ENCODE data around the gene CABCOCO1. TPM values are rescaled to one million over a fixed set of nuclear protein-coding genes. Genes with fewer than 3 reads are reported as not detected.

Gene CABCOCO1, protein sequence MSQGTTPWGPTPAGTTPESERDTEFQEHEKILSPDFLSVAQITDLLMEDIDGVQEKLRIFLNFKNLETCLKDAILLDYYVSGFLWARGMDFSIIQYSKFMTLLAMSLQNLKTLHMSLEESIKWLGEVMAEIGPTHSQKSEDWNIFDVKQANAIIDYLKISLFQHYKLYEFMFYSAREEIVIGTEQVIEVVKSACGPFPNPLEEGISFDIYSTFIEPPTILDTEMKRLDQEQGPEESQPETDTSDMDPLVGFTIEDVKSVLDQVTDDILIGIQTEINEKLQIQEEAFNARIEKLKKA
- 1 to 10 TPM in 2 of 9 donors, under 1 TPM in 1, not detected in 6; 0.19 to 1.5 (median 1.1) TPM for total RNA-seq
- not detected for polyA plus RNA-seq
- long read RNA-seq, donor 1: 0 reads
- long read RNA-seq, donor 2: 0 reads
- long read RNA-seq, donor 3, partial matches to known transcripts: 0 of 2 reads
- long read RNA-seq, donor 3, other reads (novel, unspliced or antisense): 1 of 2 reads

DNA sequence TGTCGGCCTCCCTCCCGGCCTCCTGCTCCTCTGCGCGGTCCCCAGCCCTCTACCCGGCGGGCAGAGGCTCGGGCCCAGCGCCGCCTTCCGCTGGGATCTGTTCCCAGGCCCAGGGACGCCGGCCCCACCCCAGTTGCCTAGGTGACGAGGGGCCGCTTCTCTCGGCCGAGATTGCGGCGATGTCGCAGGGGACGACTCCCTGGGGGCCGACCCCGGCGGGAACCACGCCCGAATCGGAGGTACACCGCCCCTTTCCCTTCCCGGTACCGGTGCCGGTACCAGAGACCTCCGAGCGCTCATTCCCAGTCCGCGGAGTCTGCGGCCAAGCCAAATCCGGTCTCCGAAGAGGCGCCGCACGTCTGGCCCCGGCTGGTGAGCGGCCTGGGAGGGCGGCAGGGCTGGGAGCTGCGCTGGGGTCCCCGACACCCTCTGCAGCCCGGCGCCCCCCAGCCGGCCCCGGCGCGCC is at the start of gene CABCOCO1:
TSS of gene CABCOCO1 (plus strand) at position 136 of the 466 bp plus-strand sequence. CDS start at position 180, 44 bp downstream.
- DNase-seq (peak; percentile 66 to 81 (median 71)), ATAC-seq (peak; percentile 51 to 99 (median 96))
- no peaks in the 10 kb centered on the region for H3K36me3 ChIP-seq
- H3K27ac ChIP-seq: peak within 1 kb of the TSS in 10 of 12 donors; percentile 40 to 69 (median 50)
- H3K4me3 ChIP-seq: peak within 1 kb of the TSS; percentile 33 to 64 (median 57)
- peaks cover 0 to 7% (median 0%) of the 10 kb centered on the region in 12 donors for H3K4me1 ChIP-seq
- intact Hi-C loops (cut with DNase I): loop anchor here in 1 of 10 donors (2.0 kb wide), 1 partner anchor 74 kb away; no protein-coding TSS in a partner anchor
- peaks cover 0 to 11% (median 0%) of the 10 kb centered on the region in 9 donors for H3K27me3 ChIP-seq
- 2 to 3% (median 2%) methylated on average over 33 to 51 of the region's 51 CpGs for WGBS, 4 donors
- no peaks in the 10 kb centered on the region for H3K9me3 ChIP-seq
- peak in 3 of 12 donors; percentile 21 to 39 (median 36) for TF ChIP-seq CTCF (IDR thresholded peaks at IDR 0.05)
- TF ChIP-seq POLR2A (IDR thresholded peaks at IDR 0.05): no peak

DNA sequence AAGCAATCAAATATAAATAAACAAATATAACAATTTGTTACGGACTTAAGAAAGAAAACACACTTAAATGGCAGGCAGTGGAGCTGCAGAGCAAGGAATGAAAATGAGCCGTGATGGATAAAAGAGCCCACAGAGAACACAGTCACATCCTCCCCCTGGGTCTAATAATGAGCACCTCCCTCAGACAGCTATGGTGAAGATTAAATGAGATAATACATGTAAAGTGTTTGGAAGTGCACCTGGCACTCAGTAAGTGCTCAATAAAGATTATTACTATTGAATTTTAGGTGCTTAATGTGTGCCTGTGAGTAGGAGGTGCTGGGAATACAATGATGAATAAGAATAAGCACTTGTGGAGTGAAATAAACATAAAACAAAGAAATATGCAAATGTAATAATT is 49.1 kb upstream of the CABCOCO1 start:
- no peaks in the 10 kb centered on the region for H3K27me3 ChIP-seq
- no peaks in the 10 kb centered on the region for H3K9me3 ChIP-seq
- no peak overlapping the region for H3K4me3 ChIP-seq
- TF ChIP-seq POLR2A (IDR thresholded peaks at IDR 0.05) (no peak), CTCF (IDR thresholded peaks at IDR 0.05) (no peak)
- no peaks in the 10 kb centered on the region for H3K36me3 ChIP-seq
- H3K27ac ChIP-seq: no peak overlapping the region
- ATAC-seq (no peak), DNase-seq (no peak)
- 94 to 98% (median 96%) methylated on average over 2 of the region's 2 CpGs for WGBS, 4 donors
- peaks cover 0 to 9% (median 0%) of the 10 kb centered on the region in 12 donors for H3K4me1 ChIP-seq
- intact Hi-C loops (cut with DNase I): no loop called here

- DNase-seq: no peak
Observed at GRCh38 chr10:61616611-61617010, 46.1 kb upstream of the CABCOCO1 start.

More at GRCh38 chr10:61616611-61617010, 46.1 kb upstream of the CABCOCO1 start:
- no peaks in the 10 kb centered on the region for H3K36me3 ChIP-seq
- peaks cover 0 to 11% (median under 1%) of the 10 kb centered on the region in 9 donors for H3K27me3 ChIP-seq
- intact Hi-C loops (cut with DNase I): no loop called here
- ATAC-seq: no peak
- H3K9me3 ChIP-seq: no peaks in the 10 kb centered on the region
- H3K4me1 ChIP-seq: peaks cover 0 to 9% (median 0%) of the 10 kb centered on the region in 12 donors
- no peak overlapping the region for H3K4me3 ChIP-seq
- WGBS, 4 donors: 84 to 96% (median 89%) methylated on average over 4 of the region's 4 CpGs
- TF ChIP-seq CTCF (IDR thresholded peaks at IDR 0.05): no peak
- no peak for TF ChIP-seq POLR2A (IDR thresholded peaks at IDR 0.05)
- H3K27ac ChIP-seq: no peak overlapping the region

All from heart left ventricle (tissue), 16 donors.